HEK293 (cell line): ENCODE results near the gene MAST2.

Experiments used
- CTCF ChIA-PET: fragments of 350-600 bp; formaldehyde crosslinking; extraction: SDS; loops from one replicate; lab custom pipeline; 2021; ENCODE audit warnings: antibody characterized with exemption; lab: Yijun Ruan, JAX
- POLR2A ChIA-PET: fragments of 300-600 bp; formaldehyde crosslinking; extraction: SDS; loops from one replicate; lab custom pipeline; 2020; ENCODE audit warnings: antibody characterized with exemption, inconsistent platforms; lab: Yijun Ruan, JAX
- H3K27ac ChIP-seq: fragments of 200-500 bp; sonication (Bioruptor generic); 2 replicates; pipeline ENCODE4 v1.5.1; 2014; ENCODE audit warnings: low read depth, low read length, control low read depth, inconsistent platforms; ENCODE audit errors: extremely low read depth
- H3K36me3 ChIP-seq, 2 experiments: fragments of 200-500 bp in 1 of 2; sonication (Bioruptor generic) in 1 of 2; 1 replicate in 1 of 2; 2 replicates in 1 of 2; pipeline ENCODE4 v1.5.1; 2014 to 2017; ENCODE audit warnings: inconsistent platforms in 2 of 2, low read length in 2 of 2; ENCODE audit not compliant: control insufficient read depth in 2 of 2, insufficient read depth in 1 of 2
- H3K4me1 ChIP-seq: fragments of 200-500 bp; sonication (Bioruptor generic); 2 replicates; pipeline ENCODE4 v1.5.1; 2014; ENCODE audit warnings: mild to moderate bottlenecking, low read length, inconsistent platforms; ENCODE audit not compliant: control insufficient read depth, insufficient read depth
- H3K4me3 ChIP-seq: 2 replicates; pipeline ENCODE4 v1.5.1; 2011; ENCODE audit warnings: low read depth, mild to moderate bottlenecking, control low read depth, low read length, moderate library complexity
- H3K9me3 ChIP-seq: fragments of 200-500 bp; sonication (Bioruptor generic); 2 replicates; pipeline ENCODE4 v1.5.1; 2014; ENCODE audit warnings: low read depth, low read length, inconsistent platforms; ENCODE audit not compliant: control insufficient read depth, insufficient read depth
- ATF2 ChIP-seq: fragments of 450-650 bp; formaldehyde crosslinking; IDR thresholded peaks from 2 replicates; pipeline ENCODE4 v1.5.1; 2016; ENCODE audit warnings: missing biosample characterization, missing genetic modification characterization, low read depth
- HOXC10 ChIP-seq: sonication (generic); formaldehyde crosslinking; IDR thresholded peaks from 2 replicates; pipeline ENCODE4 v1.8.1; 2023; ENCODE audit warnings: mild to moderate bottlenecking, missing genetic modification reagents
- PRDM6 ChIP-seq: fragments of 450-650 bp; formaldehyde crosslinking; IDR thresholded peaks from 2 replicates; pipeline ENCODE4 v1.5.1; 2017; ENCODE audit warnings: missing biosample characterization, missing genetic modification characterization
- REPIN1 ChIP-seq: fragments of 450-650 bp; formaldehyde crosslinking; IDR thresholded peaks from 2 replicates; pipeline ENCODE4 v1.5.1; 2017; ENCODE audit warnings: missing biosample characterization, missing genetic modification characterization, low read depth
- SALL2 ChIP-seq: fragments of 450-650 bp; formaldehyde crosslinking; IDR thresholded peaks from 2 replicates; pipeline ENCODE4 v1.5.0; 2017; ENCODE audit warnings: missing biosample characterization, mild to moderate bottlenecking, missing genetic modification characterization, borderline replicate concordance
- SCRT1 ChIP-seq: fragments of 450-650 bp; formaldehyde crosslinking; IDR thresholded peaks from 2 replicates; pipeline ENCODE4 v1.5.1; 2016; ENCODE audit warnings: missing biosample characterization, missing genetic modification characterization, borderline replicate concordance
- ZBTB21 ChIP-seq: fragments of 450-650 bp; formaldehyde crosslinking; IDR thresholded peaks from 2 replicates; pipeline ENCODE4 v1.5.1; 2017; ENCODE audit warnings: missing biosample characterization, missing genetic modification characterization
- ZBTB8A ChIP-seq: fragments of 450-650 bp; formaldehyde crosslinking; IDR thresholded peaks from 2 replicates; pipeline ENCODE4 v1.5.1; 2016; ENCODE audit warnings: missing biosample characterization, missing genetic modification characterization
- ZNF132 ChIP-seq: fragments of 450-650 bp; formaldehyde crosslinking; IDR thresholded peaks from 2 replicates; pipeline ENCODE4 v1.5.1; 2017; ENCODE audit warnings: missing biosample characterization, missing genetic modification characterization, borderline replicate concordance
- ZNF2 ChIP-seq: fragments of 450-650 bp; formaldehyde crosslinking; IDR thresholded peaks from 2 replicates; pipeline ENCODE4 v1.5.1; 2016; ENCODE audit warnings: missing biosample characterization, missing genetic modification characterization
- ZNF221 ChIP-seq: fragments of 450-650 bp; formaldehyde crosslinking; IDR thresholded peaks from 2 replicates; pipeline ENCODE4 v1.5.1; 2017; ENCODE audit warnings: missing biosample characterization, missing genetic modification characterization, borderline replicate concordance
- ZNF26 ChIP-seq: fragments of 450-650 bp; formaldehyde crosslinking; IDR thresholded peaks from 2 replicates; pipeline ENCODE4 v1.5.1; 2016; ENCODE audit warnings: missing biosample characterization, missing genetic modification characterization
- ZNF311 ChIP-seq: fragments of 450-650 bp; formaldehyde crosslinking; IDR thresholded peaks from 2 replicates; pipeline ENCODE4 v1.5.1; 2017; ENCODE audit warnings: missing biosample characterization, missing genetic modification characterization, borderline replicate concordance
- ZNF404 ChIP-seq: fragments of 450-650 bp; formaldehyde crosslinking; IDR thresholded peaks from 2 replicates; pipeline ENCODE4 v1.5.1; 2017; ENCODE audit warnings: missing biosample characterization, missing genetic modification characterization
- ZNF501 ChIP-seq: fragments of 450-650 bp; formaldehyde crosslinking; IDR thresholded peaks from 2 replicates; pipeline ENCODE4 v1.5.1; 2016; ENCODE audit warnings: missing biosample characterization, missing genetic modification characterization
- ZNF510 ChIP-seq: fragments of 450-650 bp; formaldehyde crosslinking; IDR thresholded peaks from 2 replicates; pipeline ENCODE4 v1.5.1; 2018; ENCODE audit warnings: mild to moderate bottlenecking, missing genetic modification characterization, missing biosample characterization; ENCODE audit not compliant: insufficient replicate concordance
- ZNF555 ChIP-seq: fragments of 450-650 bp; formaldehyde crosslinking; conservative IDR thresholded peaks from 2 replicates; pipeline ENCODE4 v1.5.1; 2017; ENCODE audit warnings: missing biosample characterization, mild to moderate bottlenecking, missing genetic modification characterization, inconsistent platforms
- ZNF560 ChIP-seq: fragments of 450-650 bp; formaldehyde crosslinking; IDR thresholded peaks from 2 replicates; pipeline ENCODE4 v1.5.1; 2017; ENCODE audit warnings: missing biosample characterization, missing genetic modification characterization, borderline replicate concordance
- ZNF610 ChIP-seq: fragments of 450-650 bp; formaldehyde crosslinking; IDR thresholded peaks from 2 replicates; pipeline ENCODE4 v1.5.1; 2016; ENCODE audit warnings: missing biosample characterization, missing genetic modification characterization, borderline replicate concordance
- ZNF654 ChIP-seq: fragments of 450-650 bp; formaldehyde crosslinking; IDR thresholded peaks from 2 replicates; pipeline ENCODE4 v1.5.1; 2016; ENCODE audit warnings: low read depth, missing biosample characterization, missing genetic modification characterization
- TF ChIP-seq, protein P1 (sequence below): fragments of 450-650 bp; formaldehyde crosslinking; optimal IDR thresholded peaks from 2 replicates; pipeline ENCODE3; 2016; ENCODE audit warnings: missing biosample characterization, mild to moderate bottlenecking, missing genetic modification characterization
- TF ChIP-seq, protein P2 (sequence below): fragments of 450-650 bp; IDR thresholded peaks from 2 replicates; pipeline ENCODE4 v1.5.1; 2018; ENCODE audit warnings: missing biosample characterization, missing genetic modification characterization
- TF ChIP-seq, protein P3 (sequence below): fragments of 450-650 bp; formaldehyde crosslinking; IDR thresholded peaks from 2 replicates; pipeline ENCODE4 v1.5.1; 2016; ENCODE audit warnings: missing biosample characterization, missing genetic modification characterization

The MAST2 gene

GRCh38 chr1:45922813-45923212, 119.4 kb downstream of the MAST2 start:
- ChIA-PET POLR2A (no interaction called here), CTCF (interaction anchor here (1.0 kb wide), 1 partner anchor 9 kb away, joined by 4 read pairs; no protein-coding TSS in a partner anchor)

DNA sequence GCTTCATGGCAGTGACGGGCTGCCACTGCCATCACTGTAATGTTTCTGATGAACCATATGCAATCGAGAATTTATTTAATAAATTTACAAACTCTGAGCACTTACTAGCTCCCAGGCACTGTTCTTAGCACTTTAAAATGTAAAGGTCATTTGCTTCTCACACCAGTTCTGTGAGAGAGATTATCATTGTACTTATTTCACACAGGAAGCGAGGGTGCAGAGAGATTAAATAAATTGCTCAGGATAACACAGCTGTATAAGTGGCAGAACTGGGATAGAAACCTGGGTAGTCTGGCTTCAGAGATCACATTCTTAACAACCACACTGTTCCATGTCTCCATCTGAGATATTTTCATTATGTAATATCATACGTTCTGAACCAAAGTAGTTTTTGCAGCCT, 119.9 kb downstream of the MAST2 start:
- CTCF ChIA-PET: no interaction called here
- POLR2A ChIA-PET: no interaction called here
- no peaks in the 10 kb centered on the region for H3K4me1 ChIP-seq

More at GRCh38 chr1:45922813-45923212, 119.4 kb downstream of the MAST2 start:
- TF ChIP-seq HOXC10 (CRISPR knock-in tag) (no peak), ZNF2 (tag by site-specific recombination) (no peak), ZBTB8A (tag by site-specific recombination) (no peak), SCRT1 (tag by site-specific recombination) (no peak), ZNF654 (tag by site-specific recombination) (no peak), SALL2 (no peak), ZNF510 (tag by site-specific recombination) (no peak), ZNF555 (tag by site-specific recombination) (no peak), ZNF560 (tag by site-specific recombination) (no peak)
- TF ChIP-seq, protein P1, sequence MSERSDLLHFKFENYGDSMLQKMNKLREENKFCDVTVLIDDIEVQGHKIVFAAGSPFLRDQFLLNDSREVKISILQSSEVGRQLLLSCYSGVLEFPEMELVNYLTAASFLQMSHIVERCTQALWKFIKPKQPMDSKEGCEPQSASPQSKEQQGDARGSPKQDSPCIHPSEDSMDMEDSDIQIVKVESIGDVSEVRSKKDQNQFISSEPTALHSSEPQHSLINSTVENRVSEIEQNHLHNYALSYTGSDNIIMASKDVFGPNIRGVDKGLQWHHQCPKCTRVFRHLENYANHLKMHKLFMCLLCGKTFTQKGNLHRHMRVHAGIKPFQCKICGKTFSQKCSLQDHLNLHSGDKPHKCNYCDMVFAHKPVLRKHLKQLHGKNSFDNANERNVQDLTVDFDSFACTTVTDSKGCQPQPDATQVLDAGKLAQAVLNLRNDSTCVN (tag by site-specific recombination): no peak
- TF ChIP-seq, protein P2, sequence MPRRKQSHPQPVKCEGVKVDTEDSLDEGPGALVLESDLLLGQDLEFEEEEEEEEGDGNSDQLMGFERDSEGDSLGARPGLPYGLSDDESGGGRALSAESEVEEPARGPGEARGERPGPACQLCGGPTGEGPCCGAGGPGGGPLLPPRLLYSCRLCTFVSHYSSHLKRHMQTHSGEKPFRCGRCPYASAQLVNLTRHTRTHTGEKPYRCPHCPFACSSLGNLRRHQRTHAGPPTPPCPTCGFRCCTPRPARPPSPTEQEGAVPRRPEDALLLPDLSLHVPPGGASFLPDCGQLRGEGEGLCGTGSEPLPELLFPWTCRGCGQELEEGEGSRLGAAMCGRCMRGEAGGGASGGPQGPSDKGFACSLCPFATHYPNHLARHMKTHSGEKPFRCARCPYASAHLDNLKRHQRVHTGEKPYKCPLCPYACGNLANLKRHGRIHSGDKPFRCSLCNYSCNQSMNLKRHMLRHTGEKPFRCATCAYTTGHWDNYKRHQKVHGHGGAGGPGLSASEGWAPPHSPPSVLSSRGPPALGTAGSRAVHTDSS: no peak
- Histone ChIP-seq H3K36me3 (no peaks in the 10 kb centered on the region), H3K9me3 (no peaks in the 10 kb centered on the region), H3K4me3 (no peak overlapping the region), H3K4me1 (no peaks in the 10 kb centered on the region), H3K27ac (no peak overlapping the region)

More for the DNA sequence above, 119.9 kb downstream of the MAST2 start:
- TF ChIP-seq ZNF26 (tag by site-specific recombination) (no peak), ZBTB21 (tag by site-specific recombination) (no peak), ZNF132 (tag by site-specific recombination) (no peak), ZNF610 (no peak), ZNF311 (tag by site-specific recombination) (no peak), PRDM6 (tag by site-specific recombination) (no peak), REPIN1 (tag by site-specific recombination) (no peak), ZNF501 (tag by site-specific recombination) (no peak), ZNF404 (tag by site-specific recombination) (no peak), ZNF221 (tag by site-specific recombination) (no peak), ATF2 (tag by site-specific recombination) (no peak)
- TF ChIP-seq, protein P3, sequence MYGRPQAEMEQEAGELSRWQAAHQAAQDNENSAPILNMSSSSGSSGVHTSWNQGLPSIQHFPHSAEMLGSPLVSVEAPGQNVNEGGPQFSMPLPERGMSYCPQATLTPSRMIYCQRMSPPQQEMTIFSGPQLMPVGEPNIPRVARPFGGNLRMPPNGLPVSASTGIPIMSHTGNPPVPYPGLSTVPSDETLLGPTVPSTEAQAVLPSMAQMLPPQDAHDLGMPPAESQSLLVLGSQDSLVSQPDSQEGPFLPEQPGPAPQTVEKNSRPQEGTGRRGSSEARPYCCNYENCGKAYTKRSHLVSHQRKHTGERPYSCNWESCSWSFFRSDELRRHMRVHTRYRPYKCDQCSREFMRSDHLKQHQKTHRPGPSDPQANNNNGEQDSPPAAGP (tag by site-specific recombination): no peak
- TF ChIP-seq, protein P1 (tag by site-specific recombination): no peak
- TF ChIP-seq, all 188 proteins: peak for 0
- H3K4me3 ChIP-seq: no peak overlapping the region
- H3K36me3 ChIP-seq: no peaks in the 10 kb centered on the region
- no peaks in the 10 kb centered on the region for H3K9me3 ChIP-seq
- no peak overlapping the region for H3K27ac ChIP-seq
